KMS-11 (cell line): ENCODE results near the gene ADAMTS6.

Experiments
- H2AFZ ChIP-seq: fragments of 200-600 bp; sonication (generic); 2 replicates; pipeline ENCODE4 v1.6.1; 2016; ENCODE audit warnings: antibody characterized with exemption, mixed run types, low read depth
- H3K27ac ChIP-seq: fragments of 200-600 bp; sonication (generic); 2 replicates; pipeline ENCODE4 v1.6.1; 2016; ENCODE audit warnings: mild to moderate bottlenecking, mixed run types
- H3K27me3 ChIP-seq: fragments of 200-600 bp; sonication (generic); 2 replicates; pipeline ENCODE4 v1.6.1; 2017; ENCODE audit warnings: mild to moderate bottlenecking, low read depth, mixed run types, moderate library complexity; ENCODE audit not compliant: insufficient read depth
- H3K36me3 ChIP-seq: fragments of 200-600 bp; sonication (generic); 2 replicates; pipeline ENCODE4 v1.6.1; 2017; ENCODE audit warnings: mild to moderate bottlenecking, mixed run types; ENCODE audit not compliant: insufficient read depth
- H3K4me1 ChIP-seq: fragments of 200-600 bp; sonication (generic); 2 replicates; pipeline ENCODE4 v1.6.1; 2016; ENCODE audit warnings: mild to moderate bottlenecking, low read depth, mixed run types; ENCODE audit not compliant: poor library complexity, severe bottlenecking
- H3K4me2 ChIP-seq: fragments of 200-600 bp; sonication (generic); 2 replicates; pipeline ENCODE4 v1.7.0; 2016; ENCODE audit warnings: mild to moderate bottlenecking, mixed run types
- H3K4me3 ChIP-seq: fragments of 200-600 bp; sonication (generic); IDR thresholded peaks from 2 replicates; pipeline ENCODE4 v1.6.1; 2017; ENCODE audit warnings: low read depth, low read length, mixed read lengths; ENCODE audit not compliant: insufficient read depth
- H3K79me2 ChIP-seq: fragments of 200-600 bp; sonication (generic); 2 replicates; pipeline ENCODE4 v1.6.1; 2016; ENCODE audit warnings: low read depth, mixed run types; ENCODE audit not compliant: insufficient read depth
- H3K9ac ChIP-seq: fragments of 200-600 bp; sonication (generic); 2 replicates; pipeline ENCODE4 v1.6.1; 2016; ENCODE audit warnings: mild to moderate bottlenecking, mixed run types
- H4K20me1 ChIP-seq: fragments of 200-600 bp; sonication (generic); 2 replicates; pipeline ENCODE4 v1.6.1; 2016; ENCODE audit warnings: mild to moderate bottlenecking, mixed run types; ENCODE audit not compliant: insufficient read depth
- TF ChIP-seq, protein P1 (sequence below): fragments of 200-600 bp; sonication (generic); conservative IDR thresholded peaks from 2 replicates; pipeline ENCODE4 v1.6.1; 2017; ENCODE audit warnings: low read depth, mild to moderate bottlenecking, antibody characterized with exemption, low read length, moderate library complexity, mixed read lengths

The ADAMTS6 gene

DNA sequence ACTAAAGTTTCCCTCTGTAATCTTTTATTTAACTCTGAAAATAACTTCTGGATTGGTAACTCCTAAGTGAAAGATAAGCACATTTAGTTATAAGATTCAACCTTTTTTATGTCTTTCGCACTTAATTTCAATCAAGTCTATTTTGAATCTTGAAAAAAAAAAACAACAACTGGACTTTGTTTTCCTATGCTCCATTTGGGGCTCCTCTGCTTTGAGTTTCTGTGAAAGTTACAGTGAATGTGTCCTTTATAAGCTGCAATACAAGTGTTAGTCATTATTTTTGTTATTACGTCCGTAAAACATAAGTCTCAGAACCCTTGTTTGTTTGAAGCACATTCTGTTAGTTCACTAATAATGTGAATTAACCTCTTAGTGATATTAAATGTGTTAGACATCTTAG lies 276.8 kb downstream of the ADAMTS6 start:
- Histone ChIP-seq H2AFZ (no peak overlapping the region), H3K79me2 (no peaks in the 10 kb centered on the region), H3K4me1 (no peaks in the 10 kb centered on the region), H3K27me3 (no peaks in the 10 kb centered on the region), H3K9ac (no peak overlapping the region), H3K4me3 (no peak overlapping the region), H4K20me1 (no peaks in the 10 kb centered on the region), H3K4me2 (no peak overlapping the region), H3K27ac (no peak overlapping the region), H3K36me3 (no peaks in the 10 kb centered on the region)
- TF ChIP-seq, protein P1, sequence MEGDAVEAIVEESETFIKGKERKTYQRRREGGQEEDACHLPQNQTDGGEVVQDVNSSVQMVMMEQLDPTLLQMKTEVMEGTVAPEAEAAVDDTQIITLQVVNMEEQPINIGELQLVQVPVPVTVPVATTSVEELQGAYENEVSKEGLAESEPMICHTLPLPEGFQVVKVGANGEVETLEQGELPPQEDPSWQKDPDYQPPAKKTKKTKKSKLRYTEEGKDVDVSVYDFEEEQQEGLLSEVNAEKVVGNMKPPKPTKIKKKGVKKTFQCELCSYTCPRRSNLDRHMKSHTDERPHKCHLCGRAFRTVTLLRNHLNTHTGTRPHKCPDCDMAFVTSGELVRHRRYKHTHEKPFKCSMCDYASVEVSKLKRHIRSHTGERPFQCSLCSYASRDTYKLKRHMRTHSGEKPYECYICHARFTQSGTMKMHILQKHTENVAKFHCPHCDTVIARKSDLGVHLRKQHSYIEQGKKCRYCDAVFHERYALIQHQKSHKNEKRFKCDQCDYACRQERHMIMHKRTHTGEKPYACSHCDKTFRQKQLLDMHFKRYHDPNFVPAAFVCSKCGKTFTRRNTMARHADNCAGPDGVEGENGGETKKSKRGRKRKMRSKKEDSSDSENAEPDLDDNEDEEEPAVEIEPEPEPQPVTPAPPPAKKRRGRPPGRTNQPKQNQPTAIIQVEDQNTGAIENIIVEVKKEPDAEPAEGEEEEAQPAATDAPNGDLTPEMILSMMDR: no peak

DNA sequence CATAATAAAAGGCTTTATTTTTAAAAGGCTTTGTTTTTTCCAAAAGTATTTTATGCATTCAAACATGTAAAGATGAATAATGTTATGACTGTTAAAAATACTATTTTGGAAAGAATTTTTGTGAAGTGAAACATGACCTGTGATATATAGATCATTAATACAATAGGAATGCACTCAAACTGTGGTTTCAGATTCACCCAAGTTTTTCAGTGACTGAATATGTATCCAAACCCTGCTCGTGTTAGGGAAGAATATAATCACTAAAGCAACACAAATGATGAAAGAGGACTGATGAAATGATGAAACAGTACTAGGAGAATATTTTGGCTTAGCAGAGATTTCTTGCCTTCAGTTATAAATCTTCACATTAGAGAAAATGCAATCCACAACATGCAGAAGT lies 278.0 kb downstream of the ADAMTS6 start:
- Histone ChIP-seq H2AFZ (no peak overlapping the region), H3K4me3 (no peak overlapping the region), H3K27me3 (no peaks in the 10 kb centered on the region), H3K4me1 (no peaks in the 10 kb centered on the region), H3K27ac (no peak overlapping the region), H3K9ac (no peak overlapping the region), H3K36me3 (no peaks in the 10 kb centered on the region), H3K79me2 (no peaks in the 10 kb centered on the region), H3K4me2 (no peak overlapping the region), H4K20me1 (no peaks in the 10 kb centered on the region)
- TF ChIP-seq, protein P1: no peak

DNA sequence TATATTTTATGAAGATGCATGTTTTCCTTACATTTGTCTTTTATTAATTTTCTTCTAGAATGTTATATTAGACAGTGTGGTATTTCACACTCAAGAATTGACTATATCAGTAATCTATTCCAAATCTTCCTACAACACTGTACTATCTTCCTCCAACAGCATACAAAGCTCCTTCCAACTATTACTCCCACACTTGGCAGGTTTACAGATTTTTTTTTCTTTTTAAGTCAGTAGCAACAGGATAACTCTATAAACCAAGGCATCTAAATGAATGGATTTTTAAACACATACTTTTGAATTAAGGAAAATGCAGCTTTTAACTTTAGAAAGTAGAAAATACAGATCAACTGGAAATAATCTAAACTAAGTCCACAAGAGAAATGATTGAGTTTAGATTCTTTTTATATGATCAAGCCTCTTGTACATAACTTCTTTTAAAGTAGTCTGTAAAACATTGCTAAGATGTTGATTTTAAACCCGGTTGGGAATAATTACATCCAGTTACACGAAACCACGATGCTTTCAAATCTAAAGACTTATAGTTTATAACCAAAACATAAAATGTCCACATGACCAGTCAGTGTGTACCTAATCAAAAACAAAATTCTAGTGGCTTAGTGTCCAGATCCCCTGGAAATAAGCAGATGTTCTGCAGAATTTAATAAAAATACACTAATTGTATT lies 281.6 kb downstream of the ADAMTS6 start:
- Histone ChIP-seq H3K4me3 (no peak overlapping the region), H3K9ac (no peak overlapping the region), H3K4me2 (no peak overlapping the region), H3K4me1 (no peaks in the 10 kb centered on the region), H4K20me1 (no peaks in the 10 kb centered on the region), H3K27ac (no peak overlapping the region), H2AFZ (no peak overlapping the region), H3K27me3 (no peaks in the 10 kb centered on the region), H3K36me3 (no peaks in the 10 kb centered on the region), H3K79me2 (no peaks in the 10 kb centered on the region)
- TF ChIP-seq, protein P1: no peak

DNA sequence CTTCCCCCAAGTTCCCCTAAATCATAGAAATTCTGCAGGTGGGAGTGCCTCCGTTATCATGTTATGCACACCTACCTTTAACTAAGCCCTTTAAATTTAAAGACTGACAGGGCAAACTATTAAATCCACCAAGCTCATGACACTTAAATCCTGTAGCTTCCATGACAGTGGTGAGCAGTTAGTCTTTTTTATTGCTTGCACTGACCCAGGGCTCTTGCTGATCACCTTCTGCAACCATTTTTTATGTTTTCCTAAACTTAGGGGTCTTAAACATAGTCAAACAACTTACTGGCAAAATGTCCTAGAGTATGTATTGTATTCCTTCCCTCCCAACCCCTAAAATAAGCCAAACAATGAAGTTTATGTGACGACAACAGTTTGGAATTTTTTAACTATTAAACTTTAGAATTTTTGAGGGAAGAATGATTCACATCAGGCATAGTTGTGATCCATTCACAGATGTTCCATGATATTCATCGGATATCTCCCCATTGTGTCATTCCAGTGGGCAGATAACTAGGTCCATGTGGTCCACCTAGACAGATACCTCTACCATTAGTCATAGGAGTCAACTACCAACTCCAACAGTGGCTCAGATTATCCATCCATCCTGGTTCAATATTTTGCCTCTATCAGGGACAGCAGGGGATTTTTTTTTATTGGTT lies 283.1 kb downstream of the ADAMTS6 start:
- Histone ChIP-seq H3K9ac (no peak overlapping the region), H3K79me2 (no peaks in the 10 kb centered on the region), H2AFZ (no peak overlapping the region), H4K20me1 (no peaks in the 10 kb centered on the region), H3K27me3 (no peaks in the 10 kb centered on the region), H3K4me2 (no peak overlapping the region), H3K4me1 (no peaks in the 10 kb centered on the region), H3K36me3 (no peaks in the 10 kb centered on the region), H3K27ac (no peak overlapping the region), H3K4me3 (no peak overlapping the region)
- TF ChIP-seq, protein P1: no peak
